HG03108 (cell line): ENCODE measurements around the gene LRCH4.
"Not testable (repeated sequence)": the region's sequence is repeated elsewhere in the genome, so short reads cannot be mapped to it uniquely, and the experiment has no call there.

Experiments used
- ATAC-seq: cut with Tn5 transposase; IDR thresholded peaks from one replicate; pipeline ENCODE4 v1.9.1; 2021; ENCODE audit warnings: moderate library complexity; ENCODE audit not compliant: unreplicated experiment

The LRCH4 gene

GRCh38 chr7:100568896-100569844 lies 16.8 kb downstream of the LRCH4 start:
- no peak for ATAC-seq

- ATAC-seq = no peak
These were observed 17.6 kb downstream of the LRCH4 start for GRCh38 chr7:100568176-100568895.

GRCh38 chr7:100567751-100568175 lies 18.2 kb downstream of the LRCH4 start:
- ATAC-seq = peak; percentile 34

- ATAC-seq = no peak
These were observed 18.7 kb downstream of the LRCH4 start for GRCh38 chr7:100567031-100567730.

- ATAC-seq = no peak
These were observed 19.9 kb downstream of the LRCH4 start for GRCh38 chr7:100566018-100566531.

- ATAC-seq = no peak
These were observed 20.8 kb downstream of the LRCH4 start for GRCh38 chr7:100565133-100565571.

- ATAC-seq = not testable (repeated sequence)
These were observed 21.5 kb downstream of the LRCH4 start for GRCh38 chr7:100564405-100564804.

- no peak for ATAC-seq
These were observed 22.0 kb downstream of the LRCH4 start for GRCh38 chr7:100563809-100564400.

- ATAC-seq = no peak
These were observed 22.8 kb downstream of the LRCH4 start for GRCh38 chr7:100563100-100563564.

- no peak for ATAC-seq
These were observed 23.5 kb downstream of the LRCH4 start for GRCh38 chr7:100562195-100563099.

GRCh38 chr7:100561491-100562194 lies 24.3 kb downstream of the LRCH4 start:
- no peak for ATAC-seq

- ATAC-seq = no peak
These were observed 26.8 kb downstream of the LRCH4 start for GRCh38 chr7:100559127-100559526.

GRCh38 chr7:100556541-100556940 lies 29.4 kb downstream of the LRCH4 start:
- no peak for ATAC-seq

GRCh38 chr7:100555701-100556100 lies 30.2 kb downstream of the LRCH4 start:
- no peak for ATAC-seq

- ATAC-seq = no peak
These were observed 32.9 kb downstream of the LRCH4 start for GRCh38 chr7:100553032-100553431.

GRCh38 chr7:100552532-100552931 lies 33.4 kb downstream of the LRCH4 start:
- no peak for ATAC-seq

GRCh38 chr7:100548446-100548845 lies 37.5 kb downstream of the LRCH4 start:
- ATAC-seq = not testable (repeated sequence)

GRCh38 chr7:100547872-100548271 lies 38.1 kb downstream of the LRCH4 start:
- ATAC-seq = no peak
